Peyer's patch (tissue), 4 donors: ENCODE results near the gene SOCS7.

Source experiments
- CTCF ChIP-seq, 6 experiments: fragments of 450-650 bp in 4 of 6; fragments of 200-600 bp in 2 of 6; sonication (generic) in 1 of 6; IDR thresholded peaks; one replicate each; pipeline ENCODE4 v1.5.1; 2017 to 2019; ENCODE audit warnings: antibody characterized with exemption in 6 of 6, mild to moderate bottlenecking in 3 of 6, moderate library complexity in 1 of 6
- POLR2A ChIP-seq, 2 donors: fragments of 450-650 bp; IDR thresholded peaks; one replicate each; pipeline ENCODE4 v1.5.1; 2017; ENCODE audit warnings: antibody characterized with exemption in 2 of 2, mild to moderate bottlenecking in 2 of 2, moderate library complexity in 2 of 2

- no peak for TF ChIP-seq CTCF (IDR thresholded peaks at IDR 0.05)
- TF ChIP-seq POLR2A (IDR thresholded peaks at IDR 0.05), result no peak
Measured at GRCh38 chr17:38354466-38354865, 2.8 kb downstream of the SOCS7 start.
